GM19099 (cell line): ENCODE data around the gene REST.

Source experiments
- POLR2A ChIP-seq: IDR thresholded peaks from 3 replicates; pipeline ENCODE4 v1.6.1; 2011; ENCODE audit warnings: low read depth; ENCODE audit not compliant: insufficient read length; ENCODE audit errors: extremely low read depth

Gene REST

GRCh38 chr4:56907489-56908205, at the start of gene REST:
TSS of gene REST (plus strand) at chr4:56907900. CDS start at chr4:56910639, 2,739 bp downstream.
- TF ChIP-seq POLR2A, result peak; percentile 56

GRCh38 chr4:56859841-56860240, 47.9 kb upstream of the REST start:
- TF ChIP-seq POLR2A, result no peak

GRCh38 chr4:56860781-56861180, 46.9 kb upstream of the REST start:
- TF ChIP-seq POLR2A, result no peak

- no peak for TF ChIP-seq POLR2A
These were observed 46.3 kb upstream of the REST start for GRCh38 chr4:56861360-56861759.

GRCh38 chr4:56863441-56864139, 44.1 kb upstream of the REST start:
- TF ChIP-seq POLR2A, result no peak

GRCh38 chr4:56870946-56871345, 36.8 kb upstream of the REST start:
- no peak for TF ChIP-seq POLR2A

- no peak for TF ChIP-seq POLR2A
These were observed 36.3 kb upstream of the REST start for GRCh38 chr4:56871371-56871866.

GRCh38 chr4:56874166-56874565, 33.5 kb upstream of the REST start:
- no peak for TF ChIP-seq POLR2A

GRCh38 chr4:56874923-56875322, 32.8 kb upstream of the REST start:
- no peak for TF ChIP-seq POLR2A

- TF ChIP-seq POLR2A, result no peak
These were observed 31.4 kb upstream of the REST start for GRCh38 chr4:56876264-56876663.

- TF ChIP-seq POLR2A, result no peak
These were observed 27.7 kb upstream of the REST start for GRCh38 chr4:56879996-56880395.

GRCh38 chr4:56880572-56880971, 27.1 kb upstream of the REST start:
- no peak for TF ChIP-seq POLR2A

GRCh38 chr4:56892691-56893090, 15.0 kb upstream of the REST start:
- TF ChIP-seq POLR2A, result no peak

GRCh38 chr4:56902703-56903102, 5.0 kb upstream of the REST start:
- TF ChIP-seq POLR2A, result no peak

- TF ChIP-seq POLR2A, result no peak
These were observed 1.9 kb upstream of the REST start for GRCh38 chr4:56905796-56906195.
